HG02943 (cell line): ENCODE results near the gene OR4E1.
"Not testable (repeated sequence)": the region's sequence is repeated elsewhere in the genome, so short reads cannot be mapped to it uniquely, and the experiment has no call there.

ENCODE experiments used
- ATAC-seq: cut with Tn5 transposase; IDR thresholded peaks from one replicate; pipeline ENCODE4 v1.9.1; 2021; ENCODE audit warnings: mild to moderate bottlenecking, low read depth, moderate library complexity; ENCODE audit not compliant: unreplicated experiment

The OR4E1 gene

DNA sequence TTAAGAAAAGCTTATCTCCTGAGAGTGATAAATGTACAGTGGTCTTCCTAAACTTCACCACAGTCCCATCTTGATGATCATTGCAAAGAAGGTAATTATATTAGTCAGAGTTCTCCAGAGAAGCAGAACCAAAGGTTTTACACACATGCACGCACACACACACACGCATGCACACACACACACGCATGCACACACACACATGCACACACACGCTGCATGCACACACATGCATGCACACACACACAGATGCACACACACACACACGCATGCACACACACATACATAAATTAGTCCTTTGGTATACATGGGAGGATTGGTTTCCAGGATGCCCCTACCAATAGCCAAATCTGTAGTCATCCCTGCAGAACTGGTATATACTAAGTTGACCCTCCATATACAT lies 19.4 kb downstream of the OR4E1 start:
- ATAC-seq = no peak

DNA sequence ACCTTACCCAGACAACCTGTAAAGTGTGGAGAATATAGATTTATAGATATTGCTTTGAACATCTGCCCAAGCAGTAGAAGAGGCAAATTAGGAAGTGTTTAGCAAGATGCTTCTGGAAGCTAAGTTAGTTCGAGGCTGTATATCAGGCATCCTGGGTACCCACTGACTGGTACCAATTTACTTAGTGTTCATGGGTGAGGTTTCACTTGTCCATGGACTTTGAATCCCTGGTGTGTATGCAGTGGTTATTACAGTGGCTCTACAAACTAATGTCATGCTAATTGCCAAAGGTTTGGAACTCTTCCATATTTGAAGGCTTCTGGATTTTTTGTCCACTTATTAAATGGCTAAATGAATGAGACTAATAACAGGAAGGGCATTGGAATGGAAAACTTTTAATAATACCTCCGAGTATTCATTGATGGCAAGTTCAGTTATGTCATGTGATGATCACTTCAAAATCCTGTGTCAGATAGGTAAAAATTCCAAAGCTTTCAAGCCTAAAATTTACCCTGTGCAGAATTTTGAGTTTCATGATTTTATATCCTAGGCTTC lies 20.2 kb downstream of the OR4E1 start, which contains the start of gene OR4E2:
Gene OR4E2, plus strand, starts transcription at position 505 of the 555 bp plus-strand sequence. CDS start 11,248 bp downstream, outside the sequence.
- ATAC-seq = no peak

DNA sequence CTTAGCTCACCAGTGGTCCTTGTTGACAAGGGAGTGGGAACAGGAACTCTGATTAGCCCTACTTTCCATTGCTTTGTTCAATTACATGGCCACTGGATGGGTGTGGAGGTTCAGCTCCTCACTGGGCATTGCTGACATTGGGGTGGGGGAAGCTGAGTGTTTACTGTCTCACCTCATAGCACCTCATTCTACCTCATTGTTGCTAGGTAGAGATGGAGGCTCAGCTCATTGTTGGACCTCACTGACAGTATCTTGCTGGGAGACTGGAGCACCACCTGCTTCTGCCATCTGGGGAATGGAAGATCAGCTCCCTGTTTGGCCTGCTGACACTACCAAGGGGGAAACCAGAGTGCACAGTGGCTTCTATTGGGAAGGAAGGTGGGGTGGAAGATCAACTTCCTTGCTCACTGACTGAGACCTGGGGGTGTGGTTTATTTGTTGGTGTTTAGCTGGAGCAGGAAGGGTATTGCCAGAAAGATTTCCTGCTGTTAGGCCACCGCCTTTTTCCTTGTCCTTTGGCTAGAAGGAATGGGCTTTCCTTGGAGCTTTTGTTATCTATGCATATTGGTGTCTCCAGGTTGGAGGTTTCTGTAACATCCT lies 21.3 kb downstream of the OR4E1 start:
- ATAC-seq = no peak

DNA sequence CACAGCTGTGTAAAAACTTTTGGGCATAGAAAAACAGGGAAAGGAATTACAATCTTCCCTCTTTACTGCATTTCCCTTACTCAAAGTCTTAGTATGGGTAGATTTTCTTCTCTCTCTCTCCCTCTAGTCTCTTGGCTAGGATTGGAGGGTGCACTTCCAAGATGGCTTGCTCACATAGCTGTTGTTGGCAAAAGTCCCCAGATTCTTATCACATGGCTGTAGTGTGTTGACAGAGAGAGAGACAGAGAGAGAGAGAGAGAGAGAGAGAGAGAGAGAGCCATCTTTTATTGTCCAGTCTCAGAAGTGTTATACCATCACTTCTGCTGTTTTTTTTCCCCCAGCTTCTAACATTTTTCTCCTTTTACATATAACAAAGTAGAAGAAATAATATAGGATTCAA lies 26.2 kb downstream of the OR4E1 start:
- ATAC-seq = no peak

DNA sequence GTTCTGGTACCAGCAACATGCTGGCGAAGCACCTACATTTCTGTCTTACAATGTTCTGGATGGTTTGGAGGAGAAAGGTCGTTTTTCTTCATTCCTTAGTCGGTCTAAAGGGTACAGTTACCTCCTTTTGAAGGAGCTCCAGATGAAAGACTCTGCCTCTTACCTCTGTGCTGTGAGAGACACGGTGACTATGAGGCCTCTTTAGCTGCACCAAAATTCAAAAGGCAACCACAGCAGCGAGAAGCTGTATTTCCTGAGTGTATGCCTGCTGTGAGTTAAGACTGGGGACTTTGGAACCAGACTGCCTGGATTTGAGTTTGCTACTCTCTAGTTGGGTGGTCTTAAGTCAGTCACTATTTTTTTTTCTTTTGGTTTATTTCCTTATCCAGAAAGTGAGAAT lies 30.2 kb downstream of the OR4E1 start:
- ATAC-seq = no peak

DNA sequence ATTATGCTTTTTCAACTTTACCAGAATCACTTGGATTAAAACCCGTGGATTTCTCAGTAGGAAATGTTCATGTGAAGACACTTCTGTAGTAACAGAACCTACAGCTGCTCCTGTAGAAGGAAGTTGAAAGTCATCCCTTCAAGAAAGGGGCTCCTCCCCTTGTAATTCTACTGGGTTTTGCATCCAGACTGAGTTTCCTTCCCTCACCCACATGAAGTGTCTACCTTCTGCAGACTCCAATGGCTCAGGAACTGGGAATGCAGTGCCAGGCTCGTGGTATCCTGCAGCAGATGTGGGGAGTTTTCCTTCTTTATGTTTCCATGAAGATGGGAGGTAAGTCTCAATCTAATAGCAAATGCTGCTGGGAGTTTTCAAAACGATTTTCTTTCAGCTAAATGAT lies 30.9 kb downstream of the OR4E1 start:
- no peak for ATAC-seq

DNA sequence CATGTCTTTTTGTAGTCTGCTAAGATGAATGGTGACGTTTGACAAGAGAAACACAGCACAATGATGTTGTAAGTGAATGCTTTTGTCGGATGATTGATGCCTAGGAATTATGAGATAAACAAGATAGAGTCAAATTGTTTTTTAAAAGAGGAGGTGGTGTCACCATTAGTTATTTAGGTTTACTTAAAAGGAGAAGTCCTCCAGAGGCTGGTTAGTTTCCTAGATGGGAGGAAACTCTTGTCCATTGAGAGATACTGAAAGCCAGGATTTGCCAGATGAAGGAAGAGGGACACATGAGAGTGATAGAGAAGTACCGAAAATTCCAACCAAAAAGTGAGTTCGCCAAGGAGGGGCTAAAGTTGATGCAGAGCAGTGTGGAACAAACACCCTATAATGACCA lies 38.8 kb downstream of the OR4E1 start, which contains the start of gene OR10G2:
Gene OR10G2, minus strand, starts transcription at position 101 of the 400 bp plus-strand sequence. Its CDS starts 98 bp downstream, at position 3.
- no peak for ATAC-seq

DNA sequence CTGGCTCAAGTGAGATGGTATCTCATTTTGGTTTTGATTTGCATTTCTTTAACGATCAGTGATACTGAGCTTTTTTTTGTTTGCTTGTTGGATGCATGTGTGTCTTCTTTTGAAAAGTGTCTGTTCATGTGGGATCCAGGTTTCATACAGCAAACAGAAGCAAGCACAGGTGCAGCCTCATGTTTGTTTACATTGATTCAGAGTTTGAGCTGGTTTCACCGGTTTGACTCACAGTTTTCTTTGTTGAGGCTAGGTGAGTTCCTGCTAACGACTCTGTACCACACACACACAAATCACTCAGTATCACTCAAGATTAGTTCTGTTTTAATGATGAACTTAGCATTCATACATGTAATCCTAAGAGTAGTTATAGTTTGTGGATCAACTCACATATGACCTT lies 42.5 kb downstream of the OR4E1 start:
- no peak for ATAC-seq

DNA sequence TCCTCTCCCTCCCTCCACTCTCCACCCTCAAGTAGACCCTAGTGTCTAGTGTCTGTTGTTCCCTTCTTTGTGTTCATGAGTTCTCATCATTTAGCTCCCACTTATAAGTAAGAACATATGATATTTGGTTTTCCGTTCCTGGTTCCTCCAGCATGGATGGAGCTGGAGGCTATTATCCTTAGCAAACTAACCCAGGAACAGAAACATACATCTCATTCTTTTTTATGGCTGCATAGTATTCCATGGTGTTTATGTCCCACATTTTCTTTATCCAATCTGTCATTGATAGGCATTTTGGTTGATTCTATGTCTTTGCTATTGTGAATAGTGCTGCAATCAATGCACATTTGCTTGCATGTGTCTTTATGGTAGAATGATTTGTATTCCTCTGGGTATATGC lies 43.1 kb downstream of the OR4E1 start:
- ATAC-seq = not testable (repeated sequence)

DNA sequence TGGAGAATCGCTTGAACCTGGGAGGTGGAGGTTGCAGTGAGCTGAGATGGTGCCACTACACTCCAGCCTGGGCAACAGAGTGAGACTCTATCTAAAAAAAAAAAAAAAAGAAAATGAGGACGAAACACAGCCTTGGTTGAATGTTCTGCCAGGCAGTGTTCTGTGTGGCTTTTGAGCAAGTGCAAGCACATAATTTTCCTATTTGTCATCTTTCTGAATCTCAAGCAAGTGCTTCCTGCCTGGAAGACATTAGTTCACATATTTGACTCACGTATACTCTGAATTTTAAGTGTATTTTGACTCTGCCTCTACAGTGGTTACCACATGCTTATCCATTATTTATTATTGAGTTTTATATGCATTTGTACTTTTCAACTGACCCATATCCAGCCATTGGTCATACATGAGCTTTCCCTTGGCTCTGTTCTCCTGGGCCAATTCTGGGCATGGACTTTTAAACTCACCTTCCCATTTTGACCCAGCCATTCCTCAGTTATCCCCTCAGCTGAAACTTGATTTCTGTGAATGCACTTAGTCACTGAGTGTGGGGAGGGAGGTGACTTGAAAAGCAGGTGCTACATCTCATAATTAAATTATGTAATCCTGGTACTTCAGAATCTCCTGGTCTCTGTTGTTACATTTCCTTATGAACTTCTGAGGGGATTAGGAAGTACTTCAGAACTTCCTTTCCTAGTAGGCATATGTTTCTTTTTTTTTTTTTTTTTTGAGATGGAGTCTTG lies 47.0 kb downstream of the OR4E1 start:
- no peak for ATAC-seq
